Iris pigment epithelial cell (primary cell): ENCODE measurements around the gene AGT.

Source experiments
- DNase-seq: peaks from one replicate; pipeline ENCODE4 v3.0.0-alpha.2; 2011; ENCODE audit warnings: low read depth

The AGT gene

GRCh38 chr1:230713915-230714764, at the start of gene AGT:
Gene AGT (minus strand): TSS chr1:230714122. CDS start chr1:230710823, 3,299 bp downstream.
- peak; percentile 68 for DNase-seq

- DNase-seq: no peak
Observed at GRCh38 chr1:230761443-230762167, 47.7 kb upstream of the AGT start.

- DNase-seq: no peak
Observed at GRCh38 chr1:230760360-230760827, 46.5 kb upstream of the AGT start.

- no peak for DNase-seq
Observed at GRCh38 chr1:230759369-230760065, 45.6 kb upstream of the AGT start.

GRCh38 chr1:230758709-230759368, 44.9 kb upstream of the AGT start:
- DNase-seq: no peak

DNA sequence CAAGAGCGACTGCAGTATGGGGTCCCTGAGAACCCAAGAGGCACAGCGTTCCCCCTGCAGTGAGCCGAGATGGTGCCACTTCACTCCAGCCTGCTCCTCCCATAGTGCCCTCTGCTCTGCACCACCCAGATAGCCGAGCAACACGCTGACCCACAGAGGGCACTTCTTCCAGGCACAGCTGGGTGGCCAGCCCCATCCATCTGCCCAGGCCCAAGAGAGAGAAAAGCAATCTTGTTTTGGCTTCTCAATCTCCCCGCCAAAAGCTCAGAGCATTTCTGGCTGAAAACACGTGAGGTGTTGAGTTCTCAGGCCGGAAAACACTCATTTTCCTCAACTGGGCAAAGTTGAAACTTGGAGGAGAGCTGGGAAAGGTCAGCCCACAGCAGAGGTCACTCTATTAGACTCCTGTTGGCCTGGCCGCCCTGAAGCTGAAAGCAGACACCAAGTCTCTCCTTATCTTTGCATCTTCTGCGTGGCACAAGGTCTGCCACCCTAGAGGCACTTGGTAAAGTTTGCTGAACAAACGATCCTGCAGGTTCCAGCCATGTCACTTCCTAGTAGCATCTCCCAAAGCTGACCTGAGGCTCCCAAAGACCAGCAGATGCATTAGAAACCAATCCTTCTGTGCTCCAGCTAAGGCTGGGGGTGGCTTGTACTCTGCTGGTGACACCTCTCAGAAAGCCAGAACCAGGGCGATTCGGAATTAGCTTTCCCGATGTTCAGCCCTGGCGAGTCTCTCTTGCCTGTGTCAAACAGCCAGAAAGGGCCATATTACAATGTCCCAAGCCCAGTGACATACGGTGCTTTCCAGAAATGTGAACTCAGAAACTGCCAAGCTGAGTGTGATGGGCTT, 44.2 kb upstream of the AGT start:
- no peak for DNase-seq

GRCh38 chr1:230754796-230755195, 40.9 kb upstream of the AGT start:
- peak; percentile 76 for DNase-seq

- peak; percentile 28 for DNase-seq
Observed at GRCh38 chr1:230753586-230754251, 39.8 kb upstream of the AGT start.

GRCh38 chr1:230753191-230753585, 39.3 kb upstream of the AGT start:
- DNase-seq: no peak

GRCh38 chr1:230752407-230752806, 38.5 kb upstream of the AGT start:
- DNase-seq: no peak

DNA sequence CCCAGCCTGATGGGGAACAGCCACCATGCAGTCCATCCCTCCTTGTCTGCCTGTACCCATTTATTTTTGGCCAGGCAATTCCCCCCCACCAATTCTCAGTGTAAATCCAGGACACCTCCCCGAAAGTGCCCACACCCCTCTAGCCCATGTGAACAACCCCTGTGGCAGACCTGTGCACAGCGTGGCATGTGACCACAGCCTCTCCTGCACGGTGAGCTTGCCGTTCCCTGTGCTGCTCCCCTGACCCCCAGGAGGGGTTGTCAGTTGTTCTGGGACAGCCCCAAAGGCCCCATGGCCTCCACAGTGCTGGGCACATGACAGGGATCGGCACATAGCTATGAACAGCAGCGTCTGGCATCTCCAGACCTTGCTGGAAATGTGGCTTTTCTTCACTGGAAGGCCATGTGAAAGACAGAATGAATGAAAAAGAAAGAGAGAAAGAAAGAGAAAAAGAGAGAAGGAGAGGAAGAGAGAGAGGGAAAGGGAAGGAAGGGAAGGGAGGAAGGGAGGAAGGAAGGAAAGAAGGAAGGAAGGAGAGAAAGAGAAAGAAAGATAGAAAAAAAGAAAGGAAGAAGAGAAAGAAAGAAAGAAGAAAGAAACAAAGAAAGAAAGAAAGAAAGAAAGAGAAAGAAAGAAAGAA, 37.2 kb upstream of the AGT start:
- no peak for DNase-seq

DNA sequence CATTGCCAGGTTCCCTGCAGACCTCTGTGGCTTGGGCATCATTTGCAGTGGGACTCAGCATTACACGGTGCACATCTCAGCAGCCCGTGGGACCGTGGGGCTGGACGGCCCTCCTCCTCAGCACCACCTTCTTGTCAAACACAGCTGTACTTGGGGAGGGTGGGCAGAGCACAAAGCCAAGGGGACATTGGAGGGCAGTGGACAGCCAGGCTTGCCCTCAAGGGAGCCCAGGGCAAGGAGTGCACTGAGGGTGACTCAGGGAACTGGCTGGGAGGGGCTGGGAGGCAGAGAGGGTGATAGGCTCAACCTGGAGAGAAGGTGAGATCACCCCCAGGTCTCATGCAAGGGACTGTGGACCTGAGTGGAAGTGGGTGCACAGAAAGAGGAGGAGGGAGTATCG, 36.7 kb upstream of the AGT start:
- DNase-seq: no peak

GRCh38 chr1:230749635-230750034, 35.7 kb upstream of the AGT start:
- DNase-seq: no peak

DNA sequence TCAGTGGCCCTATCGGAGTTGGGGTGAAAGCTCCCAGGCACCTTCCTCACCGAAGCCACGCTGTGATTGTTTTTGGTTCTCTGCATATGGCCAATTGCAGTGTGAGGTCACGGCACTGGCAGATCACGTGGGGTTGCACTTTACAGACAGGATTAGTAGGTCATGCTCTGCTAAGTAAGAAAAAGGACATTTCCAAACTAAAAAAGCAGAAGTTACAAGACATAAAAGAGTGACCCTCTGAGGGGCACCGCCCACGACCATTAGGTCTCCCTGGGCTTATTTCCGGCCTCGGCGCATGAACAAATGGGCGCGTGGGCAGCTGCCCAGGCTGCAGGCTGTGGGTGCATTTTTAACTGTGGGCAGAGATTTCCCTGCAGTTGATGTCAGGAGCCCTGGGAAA, 35.2 kb upstream of the AGT start:
- no peak for DNase-seq

GRCh38 chr1:230747890-230748800, 34.2 kb upstream of the AGT start:
- DNase-seq: no peak

DNA sequence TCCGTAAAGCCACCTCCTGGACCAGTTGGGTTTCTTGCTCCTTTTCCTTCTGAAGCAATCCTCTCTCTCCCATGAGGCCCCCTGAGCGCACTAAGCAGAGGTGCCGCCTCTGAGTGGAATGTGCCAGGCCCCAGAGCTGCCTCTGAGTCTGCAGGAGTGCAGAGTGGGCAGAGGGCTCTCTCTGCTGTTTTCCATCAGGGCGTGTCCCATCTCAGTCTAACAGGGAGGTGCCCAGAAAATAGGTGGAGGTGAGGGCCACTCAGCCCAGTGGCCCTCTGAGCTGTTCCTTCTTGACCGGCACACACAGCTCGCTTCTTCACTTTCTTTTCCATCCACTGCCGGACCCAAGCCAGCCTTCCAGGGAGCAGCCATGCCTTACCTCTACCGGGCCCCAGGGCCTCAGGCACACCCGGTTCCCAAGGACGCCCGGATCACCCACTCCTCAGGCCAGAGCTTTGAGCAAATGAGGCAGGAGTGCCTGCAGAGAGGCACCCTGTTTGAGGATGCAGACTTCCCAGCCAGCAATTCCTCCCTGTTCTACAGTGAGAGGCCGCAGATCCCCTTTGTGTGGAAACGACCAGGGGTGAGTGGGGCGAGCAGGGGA, 33.3 kb upstream of the AGT start, which contains the start of gene CAPN9:
CAPN9 (plus strand) TSS at position 262 of the 604 bp plus-strand sequence; CDS start at position 371, 109 bp downstream.
- DNase-seq: no peak

- no peak for DNase-seq
Observed at GRCh38 chr1:230746617-230747016, 32.7 kb upstream of the AGT start.

DNA sequence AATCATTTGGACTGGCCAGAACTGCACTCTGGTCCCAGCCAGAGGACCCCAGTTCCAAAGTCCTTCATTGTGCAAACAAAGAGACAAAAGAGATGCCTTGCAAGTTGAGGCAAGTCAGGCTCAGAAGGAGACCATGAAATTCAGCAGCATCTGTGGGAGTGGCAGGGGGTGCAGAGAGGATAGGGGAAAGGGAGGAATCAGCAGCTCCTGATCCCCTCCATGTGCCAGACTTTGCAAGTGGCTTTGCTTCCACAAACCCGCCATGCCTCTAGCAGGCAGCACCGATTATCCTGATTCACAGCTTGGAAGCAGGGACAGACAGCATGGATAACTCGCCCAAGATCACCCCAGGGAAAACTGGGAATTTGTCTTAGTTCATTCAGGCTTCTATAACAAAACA, 31.1 kb upstream of the AGT start:
- DNase-seq: no peak
